WTC11 (cell line): Measurements from ENCODE around the gene GALNT2. TPM values are rescaled to one million over a fixed set of nuclear protein-coding genes. Genes with fewer than 3 reads are reported as not detected.

Source experiments
- ATAC-seq: fragments of 200-7000 bp; cut with Tn5 transposase; 2 replicates; pipeline ENCODE4 v1.10.0; 2021; ENCODE audit warnings: mild to moderate bottlenecking, moderate library complexity
- CTCF ChIA-PET: fragments of 300-600 bp; sonication (Branson Sonifier 250); formaldehyde crosslinking; loops from one replicate; lab custom pipeline; 2021; ENCODE audit warnings: antibody characterized with exemption; lab: Charles Lee
- POLR2A ChIA-PET: fragments of 350-600 bp; sonication (Branson Sonifier 250); formaldehyde crosslinking; loops from one replicate; lab custom pipeline; 2021; ENCODE audit warnings: antibody characterized with exemption; lab: Charles Lee
- DNase-seq: peaks from one replicate; pipeline ENCODE4 v3.0.0; 2021; ENCODE audit warnings: low spot score
- H3K27ac Mint-ChIP-seq: 2 replicates; pipeline ENCODE4 v1.8.0; 2021; ENCODE audit warnings: mixed read lengths
- H3K27me3 Mint-ChIP-seq: 2 replicates; pipeline ENCODE4 v1.8.0; 2021; ENCODE audit warnings: low read depth, mild to moderate bottlenecking, moderate library complexity, mixed read lengths
- H3K36me3 Mint-ChIP-seq: 2 replicates; pipeline ENCODE4 v1.8.0; 2021; ENCODE audit warnings: mixed read lengths
- H3K4me1 Mint-ChIP-seq: 2 replicates; pipeline ENCODE4 v1.8.0; 2022; ENCODE audit warnings: mixed read lengths
- H3K4me3 Mint-ChIP-seq: 2 replicates; pipeline ENCODE4 v1.8.0; 2021; ENCODE audit warnings: mild to moderate bottlenecking, moderate library complexity, mixed read lengths
- H3K9me3 Mint-ChIP-seq: 2 replicates; pipeline ENCODE4 v1.8.0; 2021; ENCODE audit warnings: mixed read lengths
- ATF1 ChIP-seq: sonication (generic); formaldehyde crosslinking; IDR thresholded peaks from 2 replicates; pipeline ENCODE4 v1.8.1; 2023; ENCODE audit warnings: mild to moderate bottlenecking, moderate library complexity, missing genetic modification reagents
- CBFB ChIP-seq: sonication (generic); formaldehyde crosslinking; IDR thresholded peaks from 2 replicates; pipeline ENCODE4 v1.8.1; 2022; ENCODE audit warnings: mild to moderate bottlenecking, low read depth, missing genetic modification reagents
- FOXK1 ChIP-seq: sonication (generic); formaldehyde crosslinking; IDR thresholded peaks from 2 replicates; pipeline ENCODE4 v1.8.0; 2022; ENCODE audit warnings: mild to moderate bottlenecking, moderate library complexity, missing genetic modification reagents
- HMGA2 ChIP-seq: fragments of 250-450 bp; sonication (Bioruptor Pico); IDR thresholded peaks from 2 replicates; pipeline ENCODE4 v1.4.0; 2021; ENCODE audit warnings: mild to moderate bottlenecking, moderate library complexity
- NFATC4 ChIP-seq: fragments of 250-450 bp; sonication (Bioruptor Pico); IDR thresholded peaks from 2 replicates; pipeline ENCODE4 v1.9.0; 2021; ENCODE audit warnings: mild to moderate bottlenecking
- NR1H2 ChIP-seq: sonication (generic); formaldehyde crosslinking; IDR thresholded peaks from 2 replicates; pipeline ENCODE4 v1.9.0; 2021; ENCODE audit warnings: mild to moderate bottlenecking, moderate library complexity, missing genetic modification reagents
- PRRX2 ChIP-seq: fragments of 250-450 bp; sonication (Bioruptor Pico); IDR thresholded peaks from 2 replicates; pipeline ENCODE4 v1.8.0; 2021; ENCODE audit warnings: mild to moderate bottlenecking
- TEAD4 ChIP-seq: sonication (generic); formaldehyde crosslinking; IDR thresholded peaks from 2 replicates; pipeline ENCODE4 v1.8.0; 2022; ENCODE audit warnings: mild to moderate bottlenecking, missing genetic modification reagents
- ZNF138 ChIP-seq: sonication (generic); formaldehyde crosslinking; conservative IDR thresholded peaks from 2 replicates; pipeline ENCODE4 v1.8.1; 2022; ENCODE audit warnings: mild to moderate bottlenecking, moderate library complexity, missing genetic modification reagents
- ZNF232 ChIP-seq: sonication (generic); formaldehyde crosslinking; IDR thresholded peaks from 2 replicates; pipeline ENCODE4 v1.8.0; 2022; ENCODE audit warnings: mild to moderate bottlenecking, missing genetic modification reagents
- ZNF317 ChIP-seq: sonication (generic); formaldehyde crosslinking; IDR thresholded peaks from 2 replicates; pipeline ENCODE4 v1.8.1; 2023; ENCODE audit warnings: low read depth, mild to moderate bottlenecking, moderate library complexity, missing genetic modification reagents, borderline replicate concordance
- total RNA-seq: library from RNA; stranded (reverse); gene quantifications from 3 replicates; pipeline ENCODE4 v1.2.3, GENCODE V29; 2021
- TF ChIP-seq, protein P1 (sequence below): sonication (generic); formaldehyde crosslinking; conservative IDR thresholded peaks from 2 replicates; pipeline ENCODE4 v1.8.1; 2022; ENCODE audit warnings: mild to moderate bottlenecking, missing genetic modification reagents
- TF ChIP-seq, protein P2 (sequence below): sonication (generic); formaldehyde crosslinking; IDR thresholded peaks from 2 replicates; pipeline ENCODE4 v1.8.0; 2022; ENCODE audit warnings: mild to moderate bottlenecking, missing genetic modification reagents
- TF ChIP-seq, protein P3 (sequence below): sonication (generic); formaldehyde crosslinking; IDR thresholded peaks from 2 replicates; pipeline ENCODE4 v1.8.1; 2022; ENCODE audit warnings: mild to moderate bottlenecking, missing genetic modification reagents, moderate library complexity, borderline replicate concordance
- TF ChIP-seq, protein P4 (sequence below): sonication (generic); formaldehyde crosslinking; IDR thresholded peaks from 2 replicates; pipeline ENCODE4 v1.8.0; 2023; ENCODE audit warnings: missing genetic modification reagents
- TF ChIP-seq, protein P5 (sequence below): fragments of 250-450 bp; sonication (Bioruptor Pico); conservative IDR thresholded peaks from 2 replicates; pipeline ENCODE4 v1.9.0; 2021; ENCODE audit warnings: mild to moderate bottlenecking
- TF ChIP-seq, protein P6 (sequence below): fragments of 200-600 bp; IDR thresholded peaks from 2 replicates; pipeline ENCODE4 v1.8.0; 2022; ENCODE audit warnings: antibody characterized with exemption
- TF ChIP-seq, protein P7 (sequence below): sonication (generic); formaldehyde crosslinking; IDR thresholded peaks from 2 replicates; pipeline ENCODE4 v1.8.1; 2022; ENCODE audit warnings: low read depth, mild to moderate bottlenecking, moderate library complexity, missing genetic modification reagents, borderline replicate concordance

GALNT2 gene
- total RNA-seq, 1 experiment from 2014 or later = 74.8 TPM

DNA sequence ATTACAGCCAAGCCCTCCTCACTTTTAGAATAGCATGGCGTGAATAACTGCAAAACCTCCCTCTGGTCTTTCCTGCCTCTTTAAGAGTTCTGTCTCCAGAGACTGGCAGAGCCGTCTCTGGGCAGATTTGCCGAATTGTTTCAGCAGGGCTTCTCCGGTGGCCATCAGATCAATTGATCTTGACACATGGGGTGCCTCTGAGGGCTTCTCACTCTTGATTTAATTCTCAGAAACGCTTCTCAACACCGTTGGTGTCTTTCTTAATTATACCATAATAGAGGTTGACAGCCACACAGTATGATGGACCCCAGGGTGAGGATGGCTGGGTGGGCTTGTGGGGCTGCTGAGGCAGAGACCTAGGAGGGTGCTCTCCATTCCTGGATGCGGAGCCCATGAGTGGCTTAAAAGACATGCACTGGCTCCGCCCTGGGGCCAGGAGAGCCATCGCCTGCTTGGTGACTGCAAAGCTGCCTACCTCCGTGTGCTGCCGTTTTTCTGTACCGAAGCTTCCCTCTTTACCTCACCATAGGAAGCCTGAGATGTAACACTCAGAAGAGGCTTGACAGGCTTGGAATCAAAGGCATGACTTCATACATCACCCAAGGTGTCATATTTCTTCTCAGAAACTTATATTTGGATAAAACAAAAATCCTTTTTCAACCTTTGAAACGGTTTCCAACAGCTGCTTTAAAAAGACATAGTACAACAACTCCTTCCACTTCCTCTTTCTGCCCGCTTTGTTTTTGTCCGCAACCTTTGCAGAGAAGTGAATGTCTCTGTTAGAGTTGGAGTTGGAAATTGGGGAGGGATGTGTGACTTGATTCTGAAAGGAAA lies 82.9 kb downstream of the GALNT2 start (continued):
- TF ChIP-seq, protein P1, sequence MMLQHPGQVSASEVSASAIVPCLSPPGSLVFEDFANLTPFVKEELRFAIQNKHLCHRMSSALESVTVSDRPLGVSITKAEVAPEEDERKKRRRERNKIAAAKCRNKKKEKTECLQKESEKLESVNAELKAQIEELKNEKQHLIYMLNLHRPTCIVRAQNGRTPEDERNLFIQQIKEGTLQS (CRISPR knock-in tag) = no peak
- TF ChIP-seq, protein P2, sequence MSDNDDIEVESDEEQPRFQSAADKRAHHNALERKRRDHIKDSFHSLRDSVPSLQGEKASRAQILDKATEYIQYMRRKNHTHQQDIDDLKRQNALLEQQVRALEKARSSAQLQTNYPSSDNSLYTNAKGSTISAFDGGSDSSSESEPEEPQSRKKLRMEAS (CRISPR knock-in tag) = no peak
- TF ChIP-seq PRRX2 (CRISPR knock-in tag) (no peak), ZNF138 (CRISPR knock-in tag) (no peak), ZNF317 (CRISPR knock-in tag) (no peak), CBFB (CRISPR knock-in tag) (no peak)
- TF ChIP-seq, all 79 proteins: peak for 0

DNA sequence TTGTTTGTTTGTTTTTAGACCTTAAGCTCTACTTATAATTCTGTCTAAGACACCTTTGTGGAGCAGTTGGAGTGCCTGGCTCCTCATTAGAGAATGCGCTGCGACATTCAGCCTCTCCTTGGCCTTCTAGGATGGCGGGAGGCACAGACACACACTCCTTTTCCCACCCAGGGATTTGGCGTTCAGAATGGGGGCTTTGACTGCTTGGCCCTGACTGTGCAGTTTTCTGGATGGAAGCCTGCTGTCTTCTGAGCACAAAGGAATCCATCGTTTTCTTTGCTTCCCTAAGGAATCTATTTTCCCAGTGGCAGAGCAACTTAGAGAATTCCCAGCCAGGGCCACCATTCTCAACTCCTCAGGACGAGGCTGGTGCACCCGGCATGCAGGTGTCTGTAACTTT lies 83.6 kb downstream of the GALNT2 start:
- no peak for DNase-seq
- Mint-ChIP-seq H3K9me3 (no peaks in the 10 kb centered on the region), H3K4me1 (peaks cover 50% of the 10 kb centered on the region), H3K36me3 (no peaks in the 10 kb centered on the region), H3K27me3 (no peaks in the 10 kb centered on the region), H3K4me3 (no peak overlapping the region), H3K27ac (no peak overlapping the region; the same call in 1 of the 2 replicates)
- ATAC-seq = no peak
- ChIA-PET POLR2A (interaction anchor here (0.8 kb wide), 1 partner anchor 12 kb away, joined by 3 read pairs; no protein-coding TSS in a partner anchor), CTCF (interaction anchor here (0.6 to 1.1 kb wide), 3 partner anchors 9 to 301 kb away, joined by 3 to 5 read pairs (median 4); no protein-coding TSS in a partner anchor)
- no peak for TF ChIP-seq FOXK1 (CRISPR knock-in tag)
- no peak for TF ChIP-seq HMGA2
- TF ChIP-seq TEAD4 (CRISPR knock-in tag) = no peak
- no peak for TF ChIP-seq NFATC4 (CRISPR knock-in tag)
- TF ChIP-seq, protein P3, sequence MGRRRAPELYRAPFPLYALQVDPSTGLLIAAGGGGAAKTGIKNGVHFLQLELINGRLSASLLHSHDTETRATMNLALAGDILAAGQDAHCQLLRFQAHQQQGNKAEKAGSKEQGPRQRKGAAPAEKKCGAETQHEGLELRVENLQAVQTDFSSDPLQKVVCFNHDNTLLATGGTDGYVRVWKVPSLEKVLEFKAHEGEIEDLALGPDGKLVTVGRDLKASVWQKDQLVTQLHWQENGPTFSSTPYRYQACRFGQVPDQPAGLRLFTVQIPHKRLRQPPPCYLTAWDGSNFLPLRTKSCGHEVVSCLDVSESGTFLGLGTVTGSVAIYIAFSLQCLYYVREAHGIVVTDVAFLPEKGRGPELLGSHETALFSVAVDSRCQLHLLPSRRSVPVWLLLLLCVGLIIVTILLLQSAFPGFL (CRISPR knock-in tag) = no peak
- TF ChIP-seq, protein P4, sequence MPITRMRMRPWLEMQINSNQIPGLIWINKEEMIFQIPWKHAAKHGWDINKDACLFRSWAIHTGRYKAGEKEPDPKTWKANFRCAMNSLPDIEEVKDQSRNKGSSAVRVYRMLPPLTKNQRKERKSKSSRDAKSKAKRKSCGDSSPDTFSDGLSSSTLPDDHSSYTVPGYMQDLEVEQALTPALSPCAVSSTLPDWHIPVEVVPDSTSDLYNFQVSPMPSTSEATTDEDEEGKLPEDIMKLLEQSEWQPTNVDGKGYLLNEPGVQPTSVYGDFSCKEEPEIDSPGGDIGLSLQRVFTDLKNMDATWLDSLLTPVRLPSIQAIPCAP (CRISPR knock-in tag) = no peak
- no peak for TF ChIP-seq ZNF232 (CRISPR knock-in tag)
- TF ChIP-seq NR1H2 (CRISPR knock-in tag) = no peak

DNA sequence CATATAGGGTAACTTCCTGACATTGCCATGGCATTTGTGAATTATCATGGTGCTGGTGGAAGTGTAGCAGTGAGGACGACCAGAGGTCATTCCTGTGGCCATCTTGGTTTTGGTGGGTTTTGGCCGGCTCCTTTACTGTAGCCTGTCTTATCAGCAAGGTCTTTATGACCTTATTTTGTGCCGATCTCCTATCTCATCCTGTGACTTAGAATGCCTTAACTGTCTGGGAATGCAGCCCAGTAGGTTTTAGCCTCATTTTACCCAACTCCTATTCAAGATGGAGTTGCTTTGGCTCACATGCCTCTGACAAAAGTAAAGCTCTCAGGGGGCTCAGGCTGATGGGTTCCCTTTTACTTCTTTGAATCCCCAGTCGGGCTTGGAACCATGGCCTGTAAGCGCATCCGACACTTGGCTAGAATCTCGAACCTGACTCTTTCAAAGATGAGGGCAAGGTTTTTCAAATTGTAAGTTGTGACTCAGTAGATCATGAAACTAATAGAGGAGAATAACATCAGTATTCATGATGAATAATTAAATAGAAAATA lies 85.0 kb downstream of the GALNT2 start:
- Mint-ChIP-seq H3K27ac (no peak overlapping the region), H3K27me3 (no peaks in the 10 kb centered on the region), H3K4me1 (peaks cover 39% of the 10 kb centered on the region), H3K36me3 (peaks cover 5% of the 10 kb centered on the region), H3K4me3 (no peak overlapping the region), H3K9me3 (peaks cover 5% of the 10 kb centered on the region)
- ATAC-seq = no peak
- ChIA-PET POLR2A (no interaction called here), CTCF (no interaction called here)
- no peak for DNase-seq
- TF ChIP-seq ATF1 (CRISPR knock-in tag) (no peak), ZNF138 (CRISPR knock-in tag) (no peak)
- TF ChIP-seq, protein P5, sequence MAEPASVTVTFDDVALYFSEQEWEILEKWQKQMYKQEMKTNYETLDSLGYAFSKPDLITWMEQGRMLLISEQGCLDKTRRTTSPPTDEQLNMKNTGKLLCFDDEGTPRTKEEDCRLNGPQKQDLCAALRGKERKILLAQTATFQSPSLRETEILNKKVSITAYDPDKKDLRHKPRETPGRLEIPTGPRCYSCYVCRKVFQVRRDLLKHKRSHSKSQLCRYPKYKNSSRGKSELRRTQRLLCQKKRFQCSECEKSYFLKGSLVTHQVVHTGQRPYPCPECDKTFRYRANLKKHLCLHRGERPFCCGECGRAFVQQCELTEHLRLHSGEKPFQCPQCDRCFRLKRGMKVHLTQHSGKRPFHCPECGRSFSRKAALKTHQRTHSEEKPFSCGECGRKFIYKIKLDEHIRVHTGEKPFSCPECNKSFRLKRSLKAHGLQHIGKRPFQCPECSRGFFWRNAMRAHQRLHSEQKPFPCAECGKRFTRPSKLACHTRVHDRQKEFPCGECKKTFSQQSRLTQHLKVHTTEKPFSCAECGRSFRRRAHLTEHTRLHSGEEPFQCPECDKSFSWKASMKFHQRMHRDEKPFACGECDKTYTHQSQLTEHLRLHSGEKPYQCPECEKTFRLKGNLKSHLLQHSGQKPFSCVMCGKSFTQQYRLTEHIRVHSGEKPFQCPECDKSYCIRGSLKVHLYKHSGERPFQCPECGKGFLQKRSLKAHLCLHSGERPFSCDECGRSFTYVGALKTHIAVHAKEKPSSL (CRISPR knock-in tag) = no peak
- TF ChIP-seq, protein P6, sequence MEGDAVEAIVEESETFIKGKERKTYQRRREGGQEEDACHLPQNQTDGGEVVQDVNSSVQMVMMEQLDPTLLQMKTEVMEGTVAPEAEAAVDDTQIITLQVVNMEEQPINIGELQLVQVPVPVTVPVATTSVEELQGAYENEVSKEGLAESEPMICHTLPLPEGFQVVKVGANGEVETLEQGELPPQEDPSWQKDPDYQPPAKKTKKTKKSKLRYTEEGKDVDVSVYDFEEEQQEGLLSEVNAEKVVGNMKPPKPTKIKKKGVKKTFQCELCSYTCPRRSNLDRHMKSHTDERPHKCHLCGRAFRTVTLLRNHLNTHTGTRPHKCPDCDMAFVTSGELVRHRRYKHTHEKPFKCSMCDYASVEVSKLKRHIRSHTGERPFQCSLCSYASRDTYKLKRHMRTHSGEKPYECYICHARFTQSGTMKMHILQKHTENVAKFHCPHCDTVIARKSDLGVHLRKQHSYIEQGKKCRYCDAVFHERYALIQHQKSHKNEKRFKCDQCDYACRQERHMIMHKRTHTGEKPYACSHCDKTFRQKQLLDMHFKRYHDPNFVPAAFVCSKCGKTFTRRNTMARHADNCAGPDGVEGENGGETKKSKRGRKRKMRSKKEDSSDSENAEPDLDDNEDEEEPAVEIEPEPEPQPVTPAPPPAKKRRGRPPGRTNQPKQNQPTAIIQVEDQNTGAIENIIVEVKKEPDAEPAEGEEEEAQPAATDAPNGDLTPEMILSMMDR = no peak
- TF ChIP-seq, protein P7, sequence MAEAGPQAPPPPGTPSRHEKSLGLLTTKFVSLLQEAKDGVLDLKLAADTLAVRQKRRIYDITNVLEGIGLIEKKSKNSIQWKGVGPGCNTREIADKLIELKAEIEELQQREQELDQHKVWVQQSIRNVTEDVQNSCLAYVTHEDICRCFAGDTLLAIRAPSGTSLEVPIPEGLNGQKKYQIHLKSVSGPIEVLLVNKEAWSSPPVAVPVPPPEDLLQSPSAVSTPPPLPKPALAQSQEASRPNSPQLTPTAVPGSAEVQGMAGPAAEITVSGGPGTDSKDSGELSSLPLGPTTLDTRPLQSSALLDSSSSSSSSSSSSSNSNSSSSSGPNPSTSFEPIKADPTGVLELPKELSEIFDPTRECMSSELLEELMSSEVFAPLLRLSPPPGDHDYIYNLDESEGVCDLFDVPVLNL (CRISPR knock-in tag) = no peak
